Small intestine (tissue), 7 donors: ENCODE measurements around the gene ZNF75A. TPM values are rescaled to one million over a fixed set of nuclear protein-coding genes. Genes with fewer than 3 reads are reported as not detected.
"Not testable (repeated sequence)": the region's sequence is repeated elsewhere in the genome, so short reads cannot be mapped to it uniquely, and the experiment has no call there.

Experiments
- DNase-seq, 2 donors: peaks; one replicate each; pipeline versions ENCODE4 v3.0.0 to v3.0.0-alpha.2; 2013
- FAIRE-seq: peaks from 2 replicates; lab custom pipeline; 2012; peaks lifted over from hg19 to GRCh38; lab: Jason Lieb, UNC
- H3K27ac ChIP-seq, 3 donors: one replicate each; pipeline ENCODE4 v1.5.1; 2013; ENCODE audit warnings: low read length in 2 of 3, mild to moderate bottlenecking in 2 of 3, control low read depth in 1 of 3, inconsistent platforms in 1 of 3, low read depth in 1 of 3, moderate library complexity in 1 of 3
- H3K27me3 ChIP-seq, 3 donors: one replicate each; pipeline ENCODE4 v1.6.1; 2013; ENCODE audit warnings: low read length in 3 of 3, inconsistent platforms in 1 of 3; ENCODE audit not compliant: control insufficient read depth in 3 of 3, insufficient read depth in 3 of 3
- H3K36me3 ChIP-seq, 3 donors: one replicate each; pipeline ENCODE4 v1.6.1; 2013; ENCODE audit warnings: low read length in 3 of 3, inconsistent platforms in 1 of 3, low read depth in 1 of 3, mild to moderate bottlenecking in 1 of 3, moderate library complexity in 1 of 3; ENCODE audit not compliant: control insufficient read depth in 3 of 3, insufficient read depth in 2 of 3
- H3K4me1 ChIP-seq, 3 donors: one replicate each; pipeline ENCODE4 v1.6.1; 2013; ENCODE audit warnings: low read length in 2 of 3, inconsistent platforms in 1 of 3, low read depth in 1 of 3, mild to moderate bottlenecking in 1 of 3, moderate library complexity in 1 of 3; ENCODE audit not compliant: control insufficient read depth in 3 of 3, insufficient read depth in 2 of 3
- H3K4me3 ChIP-seq, 3 donors: one replicate each; pipeline ENCODE4 v1.5.1; 2013; ENCODE audit warnings: low read length in 3 of 3, control low read depth in 1 of 3, inconsistent platforms in 1 of 3, low read depth in 1 of 3, mild to moderate bottlenecking in 1 of 3, moderate library complexity in 1 of 3
- H3K9me3 ChIP-seq, 2 donors: one replicate each; pipeline ENCODE4 v1.6.1; 2013; ENCODE audit warnings: low read depth in 1 of 2, low read length in 1 of 2; ENCODE audit not compliant: control insufficient read depth in 2 of 2, insufficient read depth in 1 of 2
- WGBS, 3 donors: extraction: QIAGEN DNeasy Blood & Tissue Kit; methylation state at CpG; one replicate each; pipeline ENCODE4 v1.1.7; 2013; 5-methylcytosine and 5-hydroxymethylcytosine counted together
- polyA plus RNA-seq, 4 donors: library from polyadenylated mRNA; stranded (reverse) in 3 of 4; unstranded in 1 of 4; fragments of 200-250 nt in 3 of 4; fragments of 120-200 nt in 1 of 4; gene quantifications; one replicate each; pipeline versions ENCODE4 v1.2.1 to v1.2.3, GENCODE V29; 2013
- donor health status: healthy with polysubstance abuse.
- donor health status: control.
- donor health status: control.
- donor health status: Bipolar disorder and iron deficiency.
- donor health status: healthy.

ZNF75A gene
- polyA plus RNA-seq, 4 donors = 12.2 to 41.7 (median 17.0) TPM

DNA sequence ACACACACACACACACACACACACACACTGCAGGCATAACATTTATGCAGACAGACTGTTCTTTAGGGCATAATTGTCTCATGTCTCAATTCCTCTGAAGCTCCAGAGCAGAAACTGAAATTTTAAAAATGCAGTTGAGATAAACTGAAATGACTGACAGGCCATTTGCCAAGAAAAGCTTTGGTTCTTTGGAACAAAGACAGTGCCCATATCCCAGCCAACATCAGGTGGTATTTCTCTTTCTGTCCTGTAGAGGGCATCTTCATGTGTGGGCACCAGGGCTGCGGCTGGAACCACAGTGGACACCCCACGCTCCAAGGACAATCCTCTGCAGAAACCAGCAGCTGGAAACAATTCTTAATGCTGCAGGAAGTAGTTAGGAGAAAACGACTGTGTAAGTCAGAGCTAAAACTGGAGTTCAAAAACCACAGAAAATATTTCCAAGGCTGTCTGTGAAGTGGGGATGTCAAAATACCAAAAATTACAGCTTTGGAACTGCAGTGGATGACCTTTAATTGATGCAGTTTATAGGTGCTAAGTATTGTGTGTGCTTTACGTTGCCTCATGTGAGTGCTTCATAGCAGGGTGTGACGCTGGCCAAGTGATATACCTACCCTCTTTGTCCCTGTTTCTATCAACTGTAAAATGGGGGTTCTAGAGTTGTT lies 38.3 kb upstream of the ZNF75A start:
- FAIRE-seq (no peak), DNase-seq (peak; percentile 12 to 36)

DNA sequence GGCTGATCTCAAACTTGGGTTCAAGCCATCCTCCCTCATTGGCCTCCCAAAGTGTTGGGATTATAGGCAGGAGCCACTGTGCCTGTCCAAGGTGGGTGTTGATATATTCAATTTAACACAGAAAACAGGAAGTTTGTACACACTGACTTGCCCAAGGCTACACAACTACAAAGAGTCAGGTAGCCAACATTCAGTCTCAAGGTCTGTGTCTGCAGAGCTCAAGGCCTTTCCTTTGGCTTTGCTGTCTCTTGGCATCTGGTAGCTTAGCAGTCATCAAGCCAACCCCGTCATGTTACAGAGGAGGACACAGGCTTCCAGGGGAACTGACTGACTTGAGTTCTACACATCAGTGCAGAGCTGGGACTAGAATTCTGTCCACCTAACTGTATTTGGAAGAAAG lies 37.0 kb upstream of the ZNF75A start:
- Histone ChIP-seq H3K9me3 (peaks cover 0 to 18% of the 10 kb centered on the region in 2 donors), H3K4me1 (peaks cover 0 to 4% (median 0%) of the 10 kb centered on the region in 3 donors), H3K4me3 (no peak overlapping the region), H3K27me3 (no peaks in the 10 kb centered on the region), H3K27ac (no peak overlapping the region), H3K36me3 (peaks cover 0 to 2% (median 0%) of the 10 kb centered on the region in 3 donors)
- FAIRE-seq (no peak), DNase-seq (no peak)
- 89 to 100% (median 90%) methylated on average over 1 of the region's 1 CpG for WGBS, 3 donors

More for the DNA sequence above, 38.3 kb upstream of the ZNF75A start:
- Histone ChIP-seq H3K9me3 (peaks cover 0 to 18% of the 10 kb centered on the region in 2 donors), H3K27me3 (no peaks in the 10 kb centered on the region), H3K36me3 (peaks cover 0 to 2% (median 0%) of the 10 kb centered on the region in 3 donors), H3K27ac (no peak overlapping the region), H3K4me1 (peaks cover 0 to 4% (median 0%) of the 10 kb centered on the region in 3 donors), H3K4me3 (no peak overlapping the region)
- 70 to 87% (median 86%) methylated on average over 5 of the region's 5 CpGs for WGBS, 3 donors

DNA sequence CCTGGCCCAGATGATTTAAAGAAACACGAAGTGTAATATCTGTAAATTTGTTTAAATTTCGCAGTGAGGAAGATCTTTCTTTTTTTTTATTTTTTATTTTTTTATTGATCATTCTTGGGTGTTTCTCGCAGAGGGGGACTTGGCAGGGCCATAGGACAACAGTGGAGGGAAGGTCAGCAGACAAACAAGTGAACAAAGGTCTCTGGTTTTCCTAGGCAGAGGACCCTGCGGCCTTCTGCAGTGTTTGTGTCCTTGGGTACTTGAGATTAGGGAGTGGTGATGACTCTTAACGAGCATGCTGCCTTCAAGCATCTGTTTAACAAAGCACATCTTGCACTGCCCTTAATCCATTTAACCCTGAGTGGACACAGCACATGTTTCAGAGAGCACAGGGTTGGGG lies 34.6 kb upstream of the ZNF75A start:
- not testable (repeated sequence) for H3K4me3 ChIP-seq, H3K27me3 ChIP-seq, FAIRE-seq, H3K36me3 ChIP-seq, H3K9me3 ChIP-seq, DNase-seq, H3K4me1 ChIP-seq, H3K27ac ChIP-seq
- WGBS, 3 donors = 81 to 83% (median 83%) methylated on average over 4 to 5 of the region's 5 CpGs

DNA sequence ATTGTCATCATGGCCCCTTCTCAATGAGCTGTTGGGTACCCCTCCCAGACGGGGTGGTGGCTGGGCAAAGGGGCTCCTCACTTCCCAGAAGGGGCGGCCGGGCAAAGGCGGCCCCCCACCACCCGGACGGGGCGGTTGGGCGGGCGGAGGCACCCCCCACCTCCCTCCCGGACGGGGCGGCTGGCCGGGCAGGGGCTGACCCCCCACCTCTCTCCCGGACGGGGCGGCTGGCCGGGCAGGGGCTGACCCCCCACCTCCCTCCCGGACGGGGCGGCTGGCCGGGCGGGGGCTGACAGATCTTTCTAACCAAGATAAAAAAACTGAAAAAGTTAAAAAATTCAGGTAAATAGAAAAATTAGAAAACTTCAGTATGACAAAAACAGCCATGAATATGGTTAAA lies 34.0 kb upstream of the ZNF75A start:
- H3K27ac ChIP-seq, FAIRE-seq, H3K9me3 ChIP-seq, H3K36me3 ChIP-seq, DNase-seq, H3K4me3 ChIP-seq, H3K4me1 ChIP-seq, H3K27me3 ChIP-seq: not testable (repeated sequence)
- 91 to 95% (median 93%) methylated on average over 20 to 22 of the region's 22 CpGs for WGBS, 3 donors

DNA sequence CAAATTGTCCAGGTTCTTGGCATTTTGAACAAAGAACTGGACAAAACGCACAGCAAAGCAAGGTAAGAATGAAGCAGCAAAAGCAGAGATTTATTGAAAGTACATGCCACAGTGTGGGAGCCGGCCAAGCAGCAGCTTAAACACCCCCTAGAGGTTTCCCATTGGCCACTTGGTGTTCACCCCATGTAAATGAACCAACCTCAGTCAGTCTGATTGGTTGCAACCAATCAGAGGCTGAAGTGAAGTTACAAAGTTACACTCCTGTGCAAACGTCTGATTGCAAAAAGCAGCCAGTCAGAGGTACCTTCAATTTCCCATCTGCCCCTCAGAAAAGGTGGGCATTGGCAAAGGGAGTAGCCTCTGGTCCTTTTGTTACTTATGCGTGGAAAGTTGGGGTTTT lies 30.8 kb upstream of the ZNF75A start:
- DNase-seq (no peak), FAIRE-seq (no peak)
- Histone ChIP-seq H3K4me3 (no peak overlapping the region), H3K27ac (no peak overlapping the region), H3K9me3 (peaks cover 0 to 4% of the 10 kb centered on the region in 2 donors), H3K4me1 (no peaks in the 10 kb centered on the region), H3K36me3 (no peaks in the 10 kb centered on the region), H3K27me3 (peaks cover 0 to 18% (median 0%) of the 10 kb centered on the region in 3 donors)
- 52 to 54% (median 52%) methylated on average over 4 of the region's 4 CpGs for WGBS, 3 donors

DNA sequence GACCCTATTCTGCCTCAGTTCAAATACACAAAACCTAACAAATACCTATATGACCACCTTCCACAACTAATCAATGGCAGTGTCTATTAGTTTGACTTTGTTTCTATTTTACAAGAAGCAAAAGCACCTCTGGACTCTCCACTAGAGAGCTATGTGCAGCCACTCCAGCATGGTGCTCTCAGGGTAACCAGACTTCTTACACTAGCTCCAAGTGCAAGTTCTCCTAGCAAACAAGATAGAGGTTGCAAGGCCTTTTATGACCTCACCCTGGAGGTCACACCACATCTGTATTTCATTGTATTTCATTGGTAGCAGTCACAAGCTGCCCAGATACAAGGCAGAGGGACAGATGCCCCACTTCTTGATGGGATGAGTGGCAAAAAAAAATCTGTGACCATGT lies 30.4 kb upstream of the ZNF75A start:
- no peak for FAIRE-seq
- Histone ChIP-seq H3K27me3 (peaks cover 0 to 18% (median 0%) of the 10 kb centered on the region in 3 donors), H3K36me3 (no peaks in the 10 kb centered on the region), H3K9me3 (no peaks in the 10 kb centered on the region), H3K27ac (no peak overlapping the region), H3K4me3 (no peak overlapping the region), H3K4me1 (no peaks in the 10 kb centered on the region)
- no peak for DNase-seq

DNA sequence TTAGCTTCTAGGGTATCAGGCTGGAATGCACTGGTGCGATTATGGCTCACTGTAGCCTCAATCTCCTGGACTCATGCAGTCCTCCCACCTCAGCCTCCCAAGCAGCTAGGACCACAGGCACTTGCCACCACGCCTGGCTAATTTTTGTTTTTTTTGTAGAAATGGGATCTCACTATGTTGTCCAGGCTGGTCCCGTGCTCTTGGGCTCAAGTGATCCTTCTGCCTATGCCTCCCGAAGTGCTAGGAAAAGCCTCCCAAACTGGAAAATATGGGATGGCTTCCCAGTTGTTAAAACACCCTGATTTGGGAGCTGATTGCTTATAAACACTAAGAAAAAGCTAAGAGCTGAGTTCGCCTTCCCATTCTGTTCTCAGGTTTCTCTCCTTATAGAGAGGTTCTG lies 28.6 kb upstream of the ZNF75A start:
- Histone ChIP-seq H3K27ac (no peak overlapping the region), H3K36me3 (no peaks in the 10 kb centered on the region), H3K4me3 (no peak overlapping the region), H3K4me1 (no peaks in the 10 kb centered on the region), H3K27me3 (peaks cover 0 to 18% (median 0%) of the 10 kb centered on the region in 3 donors), H3K9me3 (no peaks in the 10 kb centered on the region)
- DNase-seq (no peak), FAIRE-seq (no peak)
- 82 to 86% (median 85%) methylated on average over 5 of the region's 5 CpGs for WGBS, 3 donors

DNA sequence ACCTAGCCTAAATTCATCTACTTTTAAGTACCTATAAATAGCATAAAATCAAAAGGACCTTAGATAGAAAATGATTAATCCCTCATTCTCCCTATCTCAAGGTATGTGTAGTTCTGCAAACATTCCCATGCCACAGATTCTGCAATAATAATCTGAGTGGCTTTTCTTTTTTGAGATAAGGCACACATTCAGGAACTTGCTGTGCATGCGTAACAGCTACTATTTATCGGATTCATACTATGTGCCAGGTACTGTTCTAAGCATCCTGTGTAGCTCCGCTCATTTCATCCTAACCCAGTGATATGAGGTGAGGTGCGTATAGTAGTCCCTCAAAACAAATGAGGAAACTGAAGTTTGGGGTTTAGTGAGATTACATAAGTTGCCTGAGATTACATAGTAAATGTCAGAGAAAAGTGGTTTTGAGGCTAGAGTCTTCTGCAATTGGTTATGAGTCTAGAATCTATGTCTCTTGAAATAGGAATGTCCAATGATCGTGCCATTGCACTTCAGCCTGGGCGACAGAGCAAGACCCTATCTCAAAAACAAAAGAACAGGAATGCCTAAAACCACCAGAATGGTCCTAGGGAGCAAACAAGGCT lies 24.0 kb upstream of the ZNF75A start:
- FAIRE-seq (no peak), DNase-seq (no peak)
- Histone ChIP-seq H3K27me3 (peaks cover 0 to 12% (median 0%) of the 10 kb centered on the region in 3 donors), H3K4me3 (no peak overlapping the region), H3K9me3 (peaks cover 0 to 19% of the 10 kb centered on the region in 2 donors), H3K27ac (no peak overlapping the region), H3K4me1 (peaks cover 4 to 8% (median 5%) of the 10 kb centered on the region in 3 donors), H3K36me3 (peaks cover 3 to 19% (median 6%) of the 10 kb centered on the region in 3 donors)
- WGBS, 3 donors = 90 to 92% (median 90%) methylated on average over 6 of the region's 6 CpGs
